Activated naive CD4-positive, alpha-beta T cell treated with Interleukin-2 at 50 U/mL for 16 hours (primary cell): ENCODE data around the gene HNRNPUL1.
"Not testable (repeated sequence)": the region's sequence is repeated elsewhere in the genome, so short reads cannot be mapped to it uniquely, and the experiment has no call there.

Experiments
- DNase-seq: peaks from one replicate; pipeline ENCODE4 v3.0.0-alpha.2; 2020

Gene HNRNPUL1

GRCh38 chr19:41278478-41278877 lies 14.3 kb downstream of the HNRNPUL1 start:
- DNase-seq = no peak

DNA sequence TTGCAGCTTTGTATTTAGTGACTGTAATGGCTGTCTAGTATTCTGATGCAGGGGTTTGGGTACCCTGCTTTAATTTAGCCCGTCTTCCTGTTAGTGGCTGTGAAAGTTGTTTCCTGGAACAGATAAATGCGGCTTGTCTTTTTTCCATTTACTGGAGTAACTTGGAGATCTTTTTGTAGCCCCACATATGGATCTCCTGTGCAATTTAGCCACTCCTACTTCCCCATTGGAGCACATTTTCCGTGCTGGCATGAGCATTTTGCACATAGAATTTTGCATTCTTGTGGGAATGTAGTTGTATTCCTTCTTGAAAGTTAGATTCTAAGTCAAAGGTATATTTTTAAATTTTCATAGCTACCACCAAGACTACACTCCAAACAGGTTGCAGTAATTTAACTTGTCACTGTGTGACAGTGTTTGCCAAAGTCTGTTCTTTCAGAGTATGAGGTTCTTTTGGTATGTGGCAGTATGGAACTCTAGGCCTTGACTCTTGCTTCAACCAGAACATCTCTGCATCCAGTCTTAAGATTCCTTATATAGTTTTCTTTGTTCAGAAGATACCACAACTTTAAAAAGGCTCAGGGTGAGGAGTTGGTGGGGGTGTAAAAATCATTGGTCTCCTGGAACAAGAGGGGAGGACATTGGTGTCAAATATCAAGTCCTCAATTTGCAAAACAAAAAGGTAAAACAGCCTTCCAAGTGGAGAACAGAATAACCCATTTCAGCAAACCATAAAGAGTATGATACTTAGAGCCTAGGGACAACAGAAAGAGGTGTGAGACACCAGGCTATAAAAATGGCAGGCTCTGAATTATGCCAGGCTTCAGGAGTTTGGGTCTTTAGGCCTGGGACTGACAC lies 24.7 kb downstream of the HNRNPUL1 start:
- no peak for DNase-seq

DNA sequence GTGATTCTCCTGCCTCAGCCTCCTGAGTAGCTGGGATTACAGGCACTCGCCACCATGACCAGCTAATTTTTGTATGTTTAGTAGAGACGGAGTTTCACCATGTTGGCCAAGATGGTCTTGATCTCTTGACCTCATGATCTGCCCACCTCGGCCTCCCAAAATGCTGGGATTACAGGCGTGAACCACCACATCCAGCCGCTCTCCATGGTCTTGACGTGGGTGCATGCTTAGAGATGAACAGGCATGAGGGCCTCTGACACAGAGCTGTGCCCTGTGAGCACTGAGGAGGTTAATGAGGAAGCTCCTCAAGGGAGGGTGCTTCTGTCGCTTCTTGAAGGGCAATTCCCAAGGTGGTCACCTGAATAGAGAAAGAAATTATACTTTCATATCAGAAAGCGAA lies 25.6 kb downstream of the HNRNPUL1 start:
- not testable (repeated sequence) for DNase-seq

DNA sequence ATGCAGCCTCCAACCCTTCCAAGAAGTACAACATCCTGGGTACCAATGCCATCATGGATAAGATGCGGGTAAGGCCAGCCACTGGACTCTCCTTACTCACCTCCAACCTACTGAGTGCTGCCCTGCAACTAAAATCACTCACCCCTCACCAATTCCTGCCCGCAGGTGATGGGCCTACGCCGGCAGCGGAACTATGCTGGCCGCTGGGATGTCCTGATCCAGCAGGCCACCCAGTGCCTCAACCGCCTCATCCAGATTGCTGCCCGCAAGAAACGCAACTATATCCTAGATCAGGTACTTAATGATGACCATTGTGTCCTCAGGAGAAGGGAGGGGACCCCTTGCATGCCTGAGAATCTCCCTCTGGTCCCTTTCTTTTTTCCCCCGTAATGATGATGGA lies 30.2 kb downstream of the HNRNPUL1 start:
- DNase-seq = no peak

- DNase-seq = no peak
These were observed 31.3 kb downstream of the HNRNPUL1 start for GRCh38 chr19:41295499-41295898.

DNA sequence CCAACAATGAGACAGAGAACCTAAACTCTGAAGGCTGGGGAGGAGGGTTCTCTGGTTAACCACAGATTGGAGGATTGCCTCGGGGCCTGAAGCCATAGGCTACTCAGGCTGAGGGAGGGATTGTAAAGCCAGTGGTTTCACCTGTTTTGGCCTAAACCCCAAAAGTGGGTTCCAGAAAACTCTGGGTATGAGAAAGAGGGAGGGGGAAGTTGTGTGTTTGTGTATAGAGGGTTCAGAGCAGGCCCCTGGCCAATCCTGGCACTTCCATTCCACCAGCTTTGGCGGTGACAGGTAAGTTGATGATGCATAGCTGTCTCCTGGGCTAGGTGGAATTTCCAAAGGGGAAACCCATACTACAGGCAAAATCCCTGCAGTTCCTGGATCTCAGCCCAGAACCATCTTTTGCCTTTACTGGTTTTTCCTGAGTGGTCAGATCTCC lies 32.3 kb downstream of the HNRNPUL1 start:
- DNase-seq = no peak

DNA sequence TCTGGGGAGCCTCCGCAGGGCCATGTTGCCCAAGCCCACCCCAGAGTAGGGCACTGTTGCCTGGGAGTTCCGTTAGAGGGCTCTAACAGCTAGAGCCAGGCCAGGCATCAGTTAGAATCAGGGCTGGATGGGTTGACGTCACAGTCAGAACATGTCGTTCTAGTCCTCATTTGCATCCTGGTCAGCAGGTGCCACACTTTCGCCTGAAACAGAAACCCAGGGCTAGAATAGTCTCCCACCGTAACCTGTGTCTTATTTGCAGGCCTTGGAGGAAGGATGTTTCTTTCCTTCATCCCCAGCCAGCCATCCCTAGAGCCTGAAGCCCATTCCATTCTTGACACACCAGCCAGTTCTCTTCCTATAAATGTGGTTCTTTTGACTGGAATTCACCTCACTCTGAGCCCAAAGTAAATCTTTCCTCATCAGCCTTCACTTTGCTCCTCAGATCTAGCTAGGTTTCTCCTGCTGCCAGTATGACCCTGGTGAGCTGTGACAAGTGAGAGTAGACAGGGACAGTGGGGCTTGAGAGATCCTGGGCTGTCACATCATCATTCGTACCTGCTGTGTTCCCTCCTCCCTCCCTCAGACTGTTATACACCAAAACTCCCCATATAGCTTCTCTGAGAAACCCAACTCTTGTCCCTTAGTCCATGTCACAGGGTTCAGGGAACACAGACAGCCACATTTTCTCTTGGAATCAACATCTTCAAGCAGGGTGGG lies 33.6 kb downstream of the HNRNPUL1 start:
- DNase-seq = no peak

DNA sequence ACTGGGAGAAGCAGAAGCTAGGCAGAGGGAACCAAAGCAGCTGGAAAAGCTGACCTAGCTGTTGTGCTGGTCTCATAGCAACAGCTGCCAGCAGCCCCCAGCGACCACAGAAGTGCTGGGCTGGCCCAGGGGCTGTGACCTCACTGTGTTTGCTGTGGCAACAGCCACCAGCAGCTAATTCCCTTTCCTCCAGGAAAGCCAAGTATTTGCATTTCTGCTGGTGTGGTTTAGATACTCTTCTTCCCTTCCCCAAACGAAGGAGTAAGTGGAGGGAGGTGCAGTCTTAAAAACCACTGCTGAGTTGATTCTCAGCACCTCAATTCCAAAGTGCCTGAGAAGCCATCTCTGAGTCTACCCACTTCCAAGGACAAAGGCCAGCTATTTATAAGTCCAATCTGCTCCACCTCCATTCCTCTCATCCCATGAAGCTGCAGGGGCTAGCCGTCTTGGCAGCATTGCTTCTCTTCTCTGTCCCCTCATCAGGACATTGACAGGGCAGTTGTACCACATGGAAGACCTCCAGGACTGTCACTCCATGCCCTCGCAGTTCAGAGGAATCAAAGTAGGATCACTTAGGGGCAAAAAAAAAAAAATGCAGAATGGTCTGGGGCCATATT lies 34.3 kb downstream of the HNRNPUL1 start:
- DNase-seq = peak; percentile 55

DNA sequence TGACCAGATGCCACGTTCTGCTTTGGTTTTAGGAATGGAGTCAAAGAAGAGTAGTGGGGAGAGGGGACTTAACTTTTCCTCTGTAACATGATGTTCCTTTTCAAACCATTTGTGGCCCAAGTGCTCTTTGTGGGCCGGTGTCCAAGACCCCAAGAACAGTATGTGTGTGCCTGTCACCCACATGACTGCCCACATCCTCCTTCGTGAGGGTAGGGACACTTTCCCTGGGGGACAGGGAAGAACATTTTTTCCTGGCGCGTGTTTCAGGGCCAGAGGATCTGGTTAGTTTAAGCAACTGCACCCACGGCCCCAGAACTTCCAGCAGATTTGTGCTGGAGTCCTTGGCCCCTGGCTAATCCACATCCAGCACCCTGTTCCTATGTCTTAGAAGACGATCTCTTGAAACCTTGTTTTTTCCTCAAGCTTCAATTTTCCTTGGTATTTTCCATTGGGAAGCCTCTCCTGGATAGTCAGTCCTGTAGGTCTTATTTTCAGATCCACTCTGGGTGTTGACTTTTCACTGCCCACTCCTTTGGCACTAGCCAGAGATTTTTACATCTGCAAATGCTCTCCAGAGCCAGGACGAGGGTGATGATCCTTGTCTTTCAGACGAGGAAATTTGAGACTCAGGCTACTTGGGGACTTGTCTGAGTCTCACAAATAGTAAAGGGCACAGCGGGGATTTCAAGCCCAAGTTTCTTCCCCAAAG lies 35.0 kb downstream of the HNRNPUL1 start:
- DNase-seq = no peak

- DNase-seq = peak; percentile 47
These were observed 35.5 kb downstream of the HNRNPUL1 start for GRCh38 chr19:41299755-41300089.

GRCh38 chr19:41300555-41300954 lies 36.4 kb downstream of the HNRNPUL1 start:
- DNase-seq = no peak

DNA sequence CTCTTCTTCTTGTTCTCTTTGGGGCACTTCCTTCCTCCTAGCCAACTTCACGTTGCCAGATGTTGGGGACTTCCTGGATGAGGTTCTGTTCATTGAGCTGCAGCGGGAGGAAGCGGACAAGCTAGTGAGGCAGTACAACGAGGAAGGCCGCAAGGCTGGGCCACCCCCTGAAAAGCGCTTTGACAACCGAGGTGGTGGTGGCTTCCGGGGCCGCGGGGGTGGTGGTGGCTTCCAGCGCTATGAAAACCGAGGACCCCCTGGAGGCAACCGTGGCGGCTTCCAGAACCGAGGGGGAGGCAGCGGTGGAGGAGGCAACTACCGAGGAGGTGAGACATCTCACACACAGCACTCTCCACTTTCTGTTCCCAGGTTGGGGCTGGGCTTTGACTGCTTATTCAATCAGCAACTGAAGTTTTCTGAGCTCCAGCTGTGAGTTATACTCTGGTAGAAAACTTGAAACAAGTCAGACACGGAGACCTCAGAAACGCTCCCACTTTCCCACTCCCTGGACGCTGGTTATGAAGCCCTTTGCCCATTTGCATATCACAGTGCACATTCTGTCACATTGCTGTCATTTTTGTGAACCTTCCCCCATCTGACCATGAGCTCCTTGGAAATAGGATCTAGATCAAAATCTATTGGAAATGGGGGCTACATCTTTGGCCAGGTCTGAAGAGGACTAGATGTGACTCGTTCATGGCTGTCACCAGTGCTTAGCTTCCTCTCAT lies 38.6 kb downstream of the HNRNPUL1 start:
- DNase-seq = peak; percentile 79

DNA sequence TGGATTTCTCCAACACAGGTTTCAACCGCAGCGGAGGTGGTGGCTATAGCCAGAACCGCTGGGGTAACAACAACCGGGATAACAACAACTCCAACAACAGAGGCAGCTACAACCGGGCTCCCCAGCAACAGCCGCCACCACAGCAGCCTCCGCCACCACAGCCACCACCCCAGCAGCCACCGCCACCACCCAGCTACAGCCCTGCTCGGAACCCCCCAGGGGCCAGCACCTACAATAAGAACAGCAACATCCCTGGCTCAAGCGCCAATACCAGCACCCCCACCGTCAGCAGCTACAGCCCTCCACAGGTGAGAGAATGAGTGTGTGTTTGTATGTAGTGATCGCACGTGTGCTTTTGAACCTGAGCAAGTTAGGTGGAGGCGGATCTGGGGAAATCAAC lies 39.8 kb downstream of the HNRNPUL1 start:
- no peak for DNase-seq

GRCh38 chr19:41304706-41305483 lies 40.7 kb downstream of the HNRNPUL1 start:
- no peak for DNase-seq

GRCh38 chr19:41305927-41306793 lies 42.0 kb downstream of the HNRNPUL1 start:
- no peak for DNase-seq

DNA sequence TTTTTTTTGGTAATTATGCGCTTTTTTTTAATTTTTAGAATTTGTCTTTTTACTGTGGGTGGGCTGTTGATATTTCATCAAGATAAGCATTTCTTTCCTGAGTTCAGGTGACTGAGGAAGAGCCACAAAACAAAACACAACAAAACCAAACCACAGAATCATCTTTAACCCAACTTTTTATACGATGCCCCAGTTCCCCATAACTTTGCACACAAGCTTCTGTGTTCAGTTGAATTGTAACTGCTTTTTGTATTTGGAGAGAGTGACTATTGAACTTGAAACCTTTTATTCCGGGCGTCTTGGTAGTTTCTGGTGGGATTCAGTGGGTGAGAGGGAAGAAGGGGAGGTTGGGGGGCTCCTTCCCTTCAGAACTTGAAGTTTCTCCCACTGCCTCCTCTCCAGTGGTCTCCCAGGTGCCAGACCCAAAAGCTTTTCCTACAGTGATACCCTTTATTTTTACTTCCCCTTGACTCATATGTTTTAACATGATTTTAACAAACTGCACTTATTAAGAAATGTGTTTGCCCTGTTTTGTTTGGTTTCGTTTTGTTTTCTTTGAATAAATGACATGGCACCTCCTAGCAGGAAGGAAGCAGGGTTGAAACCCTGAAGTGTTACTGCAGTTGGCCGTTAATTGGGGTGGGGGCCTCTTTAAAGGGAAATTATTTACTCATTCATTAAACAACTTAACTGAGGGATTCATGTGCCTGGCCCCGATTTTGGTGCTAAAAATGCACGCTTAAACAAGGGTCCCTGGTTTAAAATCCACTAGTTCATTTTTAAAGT lies 43.1 kb downstream of the HNRNPUL1 start:
- no peak for DNase-seq

- DNase-seq = no peak
These were observed 43.8 kb downstream of the HNRNPUL1 start for GRCh38 chr19:41307954-41308449.

- peak; percentile 94 for DNase-seq
These were observed 44.4 kb downstream of the HNRNPUL1 start for GRCh38 chr19:41308450-41309179.
